DOHH2 (cell line): ENCODE measurements around the gene SERTAD4.

Experiments used
- H3F3A ChIP-seq: fragments of 200-600 bp; sonication (generic), shearing (Covaris generic); 2 replicates; pipeline ENCODE4 v1.6.0; 2016; ENCODE audit warnings: antibody characterized with exemption, mild to moderate bottlenecking; ENCODE audit not compliant: control insufficient read depth, insufficient read depth
- H3K27ac ChIP-seq: fragments of 200-600 bp; sonication (generic); 2 replicates; pipeline ENCODE4 v1.5.1; 2014; ENCODE audit warnings: low read depth, mild to moderate bottlenecking, low read length, moderate library complexity
- H3K27me3 ChIP-seq: fragments of 200-600 bp; sonication (generic); 2 replicates; pipeline ENCODE4 v1.6.1; 2014; ENCODE audit warnings: mild to moderate bottlenecking, low read length, mixed read lengths; ENCODE audit not compliant: control insufficient read depth
- H3K36me3 ChIP-seq: fragments of 200-600 bp; sonication (generic); 2 replicates; pipeline ENCODE4 v1.6.1; 2014; ENCODE audit warnings: mild to moderate bottlenecking, low read length, moderate library complexity, mixed read lengths; ENCODE audit not compliant: control insufficient read depth
- H3K4me1 ChIP-seq: fragments of 200-600 bp; sonication (generic); 2 replicates; pipeline ENCODE4 v1.6.1; 2014; ENCODE audit warnings: mild to moderate bottlenecking, low read length, mixed read lengths; ENCODE audit not compliant: control insufficient read depth
- H3K4me2 ChIP-seq: fragments of 200-600 bp; sonication (generic); 2 replicates; pipeline ENCODE4 v1.6.0; 2014; ENCODE audit warnings: mild to moderate bottlenecking, low read length, moderate library complexity
- H3K4me3 ChIP-seq: fragments of 200-600 bp; sonication (generic); 2 replicates; pipeline ENCODE4 v1.5.1; 2014; ENCODE audit warnings: mild to moderate bottlenecking, low read length, mixed read lengths
- H3K79me2 ChIP-seq: fragments of 200-600 bp; sonication (generic); 2 replicates; pipeline ENCODE4 v1.6.1; 2014; ENCODE audit warnings: mild to moderate bottlenecking, low read length, mixed read lengths; ENCODE audit not compliant: control insufficient read depth
- H3K9me2 ChIP-seq: fragments of 200-600 bp; sonication (generic); replicated peaks from 2 replicates; pipeline ENCODE4 v1.6.1; 2014; ENCODE audit warnings: mild to moderate bottlenecking, low read length, mixed read lengths; ENCODE audit not compliant: control insufficient read depth
- H3K9me3 ChIP-seq: fragments of 200-600 bp; sonication (generic); 2 replicates; pipeline ENCODE4 v1.6.1; 2014; ENCODE audit warnings: antibody characterized with exemption, low read length, mixed read lengths; ENCODE audit not compliant: control insufficient read depth, insufficient read depth
- H4K20me1 ChIP-seq: fragments of 200-600 bp; sonication (generic); 2 replicates; pipeline ENCODE4 v1.6.0; 2014; ENCODE audit warnings: low read depth, mild to moderate bottlenecking, antibody characterized with exemption, low read length, moderate library complexity; ENCODE audit not compliant: control insufficient read depth, insufficient read depth
- CTCF ChIP-seq: fragments of 200-600 bp; sonication (generic); IDR thresholded peaks from one replicate; pipeline ENCODE4 v1.5.1; 2014; ENCODE audit warnings: antibody characterized with exemption, mild to moderate bottlenecking, low read depth, low read length; ENCODE audit not compliant: poor library complexity, severe bottlenecking
- EZH2phosphoT487 ChIP-seq: fragments of 200-600 bp; sonication (generic); IDR thresholded peaks from 2 replicates; pipeline ENCODE4 v1.6.1; 2017; ENCODE audit warnings: borderline replicate concordance, mild to moderate bottlenecking, antibody characterized with exemption, low read length, moderate library complexity, mixed read lengths

The SERTAD4 gene

GRCh38 chr1:210233495-210234328, 1.1 kb downstream of the SERTAD4 start:
- H3K27me3 ChIP-seq: peaks cover 41% of the 10 kb centered on the region
- H3K9me2 ChIP-seq: no peaks in the 10 kb centered on the region
- H4K20me1 ChIP-seq: no peaks in the 10 kb centered on the region
- H3F3A ChIP-seq: no peaks in the 10 kb centered on the region
- H3K36me3 ChIP-seq: no peaks in the 10 kb centered on the region
- no peak overlapping the region for H3K4me2 ChIP-seq
- H3K4me3 ChIP-seq: no peak overlapping the region
- no peaks in the 10 kb centered on the region for H3K79me2 ChIP-seq
- H3K9me3 ChIP-seq: no peaks in the 10 kb centered on the region; the same call in 1 of the 2 replicates
- no peak overlapping the region for H3K27ac ChIP-seq
- TF ChIP-seq CTCF (no peak), EZH2phosphoT487 (no peak)
- no peaks in the 10 kb centered on the region for H3K4me1 ChIP-seq

- H3K27me3 ChIP-seq: peaks cover 41% of the 10 kb centered on the region
- H3K79me2 ChIP-seq: no peaks in the 10 kb centered on the region
- no peak for TF ChIP-seq CTCF
- TF ChIP-seq EZH2phosphoT487: no peak
- no peaks in the 10 kb centered on the region for H3K9me2 ChIP-seq
- no peak overlapping the region for H3K27ac ChIP-seq
- H3K4me3 ChIP-seq: no peak overlapping the region
- H4K20me1 ChIP-seq: no peaks in the 10 kb centered on the region
- no peak overlapping the region for H3K4me2 ChIP-seq
- no peaks in the 10 kb centered on the region for H3K4me1 ChIP-seq
- no peaks in the 10 kb centered on the region for H3F3A ChIP-seq
- H3K9me3 ChIP-seq: no peaks in the 10 kb centered on the region; the same call in 1 of the 2 replicates
- no peaks in the 10 kb centered on the region for H3K36me3 ChIP-seq
Measured at GRCh38 chr1:210234329-210234757, 1.7 kb downstream of the SERTAD4 start.

- Histone ChIP-seq H3K4me2 (no peak overlapping the region), H3K4me3 (no peak overlapping the region), H3K36me3 (no peaks in the 10 kb centered on the region), H3F3A (no peaks in the 10 kb centered on the region), H3K9me2 (no peaks in the 10 kb centered on the region), H4K20me1 (no peaks in the 10 kb centered on the region), H3K9me3 (no peaks in the 10 kb centered on the region; the same call in 1 of the 2 replicates), H3K4me1 (no peaks in the 10 kb centered on the region), H3K27me3 (peaks cover 41% of the 10 kb centered on the region), H3K79me2 (no peaks in the 10 kb centered on the region), H3K27ac (no peak overlapping the region)
- TF ChIP-seq EZH2phosphoT487: no peak
- no peak for TF ChIP-seq CTCF
Measured at GRCh38 chr1:210235363-210236053, 2.9 kb downstream of the SERTAD4 start.
